Endometrium (tissue), 2 donors: ENCODE measurements around the gene TRAF6.
A peak's percentile ranks its signal among the peaks of the same experiment; 100 is the strongest.
"Not testable (repeated sequence)": the region's sequence is repeated elsewhere in the genome, so short reads cannot be mapped to it uniquely, and the experiment has no call there.

ENCODE experiments used
- FAIRE-seq: peaks from 2 replicates; lab custom pipeline; 2012; peaks lifted over from hg19 to GRCh38; lab: Jason Lieb, UNC
- donor health status: control.
- donor health status: control.

TRAF6 gene

GRCh38 chr11:36492724-36493304, 17.3 kb downstream of the TRAF6 start:
- peak; percentile 23 for FAIRE-seq

- FAIRE-seq: no peak
Measured at GRCh38 chr11:36490026-36490806, 19.9 kb downstream of the TRAF6 start.

GRCh38 chr11:36488096-36488495, 22.0 kb downstream of the TRAF6 start:
- FAIRE-seq: no peak

GRCh38 chr11:36487619-36488018, 22.5 kb downstream of the TRAF6 start:
- FAIRE-seq: no peak

GRCh38 chr11:36485298-36486002, 24.6 kb downstream of the TRAF6 start:
- FAIRE-seq: no peak

GRCh38 chr11:36483042-36483441, 27.0 kb downstream of the TRAF6 start:
- not testable (repeated sequence) for FAIRE-seq

GRCh38 chr11:36480833-36481232, 29.2 kb downstream of the TRAF6 start:
- FAIRE-seq: no peak

GRCh38 chr11:36478700-36479329, 31.3 kb downstream of the TRAF6 start:
- FAIRE-seq: peak; percentile 78

- FAIRE-seq: no peak
Measured at GRCh38 chr11:36475192-36475591, 34.9 kb downstream of the TRAF6 start.

- FAIRE-seq: no peak
Measured at GRCh38 chr11:36471577-36471976, 38.5 kb downstream of the TRAF6 start.

- no peak for FAIRE-seq
Measured at GRCh38 chr11:36469881-36470802, 39.9 kb downstream of the TRAF6 start.

- no peak for FAIRE-seq
Measured at GRCh38 chr11:36469063-36469462, 41.0 kb downstream of the TRAF6 start.

GRCh38 chr11:36467916-36468315, 42.2 kb downstream of the TRAF6 start:
- no peak for FAIRE-seq

GRCh38 chr11:36467012-36467411, 43.1 kb downstream of the TRAF6 start:
- FAIRE-seq: no peak

- FAIRE-seq: no peak
Measured at GRCh38 chr11:36465449-36466163, 44.5 kb downstream of the TRAF6 start.

- no peak for FAIRE-seq
Measured at GRCh38 chr11:36464720-36465119, 45.4 kb downstream of the TRAF6 start.

GRCh38 chr11:36463781-36464180, 46.3 kb downstream of the TRAF6 start:
- no peak for FAIRE-seq

GRCh38 chr11:36462321-36462720, 47.8 kb downstream of the TRAF6 start:
- FAIRE-seq: no peak

GRCh38 chr11:36460220-36460619, 49.9 kb downstream of the TRAF6 start:
- no peak for FAIRE-seq

GRCh38 chr11:36459046-36459445, 51.0 kb downstream of the TRAF6 start:
- no peak for FAIRE-seq
